HUES64 (cell line): Measurements from ENCODE around the gene IGFBP5.

ENCODE experiments used
- H3K27ac ChIP-seq: 2 replicates; pipeline ENCODE4 v1.7.0; 2013; ENCODE audit warnings: low read depth, low read length, inconsistent platforms
- H3K27me3 ChIP-seq: 2 replicates; pipeline ENCODE4 v1.6.1; 2013; ENCODE audit warnings: mild to moderate bottlenecking, low read length; ENCODE audit not compliant: insufficient read depth
- H3K36me3 ChIP-seq: 2 replicates; pipeline ENCODE4 v1.6.1; 2013; ENCODE audit warnings: mild to moderate bottlenecking, low read length; ENCODE audit not compliant: insufficient read depth
- H3K4me1 ChIP-seq: 2 replicates; pipeline ENCODE4 v1.6.1; 2013; ENCODE audit warnings: mild to moderate bottlenecking, low read length, moderate library complexity; ENCODE audit not compliant: insufficient read depth
- H3K4me3 ChIP-seq: 2 replicates; pipeline ENCODE4 v1.5.1; 2013; ENCODE audit warnings: mild to moderate bottlenecking, low read length, moderate library complexity
- H3K9ac ChIP-seq: 2 replicates; pipeline ENCODE4 v1.6.1; 2013; ENCODE audit warnings: mild to moderate bottlenecking, low read depth, low read length
- H3K9me3 ChIP-seq: 2 replicates; pipeline ENCODE4 v1.6.1; 2013; ENCODE audit warnings: low read depth, low read length; ENCODE audit not compliant: insufficient read depth
- WGBS: fragments of 150-250, 120-280 bp; methylation state at CpG from one replicate; pipeline ENCODE4 v1.1.7; 2013; ENCODE audit warnings: missing lambda C conversion rate; 5-methylcytosine and 5-hydroxymethylcytosine counted together

IGFBP5 gene

GRCh38 chr2:216714376-216714775, 19.0 kb upstream of the IGFBP5 start:
- H3K9me3 ChIP-seq: 0 out of 2 replicates have a peak, but pooled peaks cover 3% of the 10 kb centered on the region
- H3K27me3 ChIP-seq: no peaks in the 10 kb centered on the region
- WGBS: 72% methylated on average over 3 of the region's 3 CpGs
- no peaks in the 10 kb centered on the region for H3K36me3 ChIP-seq
- peaks cover 6% of the 10 kb centered on the region; the same call in 1 of the 2 replicates for H3K4me1 ChIP-seq
- no peak overlapping the region for H3K9ac ChIP-seq
- no peak overlapping the region for H3K4me3 ChIP-seq
- H3K27ac ChIP-seq: no peak overlapping the region

GRCh38 chr2:216713691-216714336, 18.5 kb upstream of the IGFBP5 start:
- H3K27me3 ChIP-seq: no peaks in the 10 kb centered on the region
- H3K9me3 ChIP-seq: 0 out of 2 replicates have a peak, but pooled peaks cover 8% of the 10 kb centered on the region
- H3K4me3 ChIP-seq: no peak overlapping the region
- no peaks in the 10 kb centered on the region for H3K36me3 ChIP-seq
- no peak overlapping the region for H3K9ac ChIP-seq
- H3K4me1 ChIP-seq: peaks cover 6% of the 10 kb centered on the region; the same call in 1 of the 2 replicates
- no peak overlapping the region for H3K27ac ChIP-seq
- WGBS: 91% methylated on average over 8 of the region's 8 CpGs

- Histone ChIP-seq H3K27me3 (no peaks in the 10 kb centered on the region), H3K27ac (no peak overlapping the region), H3K4me1 (no peaks in the 10 kb centered on the region), H3K36me3 (no peaks in the 10 kb centered on the region), H3K9me3 (0 out of 2 replicates have a peak, but pooled peaks cover 8% of the 10 kb centered on the region), H3K9ac (no peak overlapping the region), H3K4me3 (no peak overlapping the region)
- 96% methylated on average over 8 of the region's 8 CpGs for WGBS
Measured at GRCh38 chr2:216711348-216711747, 16.0 kb upstream of the IGFBP5 start.

- 0 out of 2 replicates have a peak, but pooled peaks cover 8% of the 10 kb centered on the region for H3K9me3 ChIP-seq
- no peaks in the 10 kb centered on the region for H3K27me3 ChIP-seq
- no peak overlapping the region for H3K4me3 ChIP-seq
- H3K27ac ChIP-seq: no peak overlapping the region
- no peaks in the 10 kb centered on the region for H3K36me3 ChIP-seq
- WGBS: 92% methylated on average over 9 of the region's 11 CpGs
- no peaks in the 10 kb centered on the region for H3K4me1 ChIP-seq
- no peak overlapping the region for H3K9ac ChIP-seq
Measured at GRCh38 chr2:216710551-216711301, 15.4 kb upstream of the IGFBP5 start.

GRCh38 chr2:216702756-216703155, 7.4 kb upstream of the IGFBP5 start:
- Histone ChIP-seq H3K9me3 (no peaks in the 10 kb centered on the region), H3K36me3 (no peaks in the 10 kb centered on the region), H3K4me1 (no peaks in the 10 kb centered on the region), H3K27ac (no peak overlapping the region), H3K9ac (no peak overlapping the region), H3K27me3 (no peaks in the 10 kb centered on the region), H3K4me3 (no peak overlapping the region)
- 92% methylated on average over 1 of the region's 1 CpG for WGBS

- H3K27me3 ChIP-seq: no peaks in the 10 kb centered on the region
- WGBS: 92% methylated on average over 4 of the region's 7 CpGs
- no peak overlapping the region for H3K27ac ChIP-seq
Measured at GRCh38 chr2:216701544-216701943, 6.2 kb upstream of the IGFBP5 start.

GRCh38 chr2:216700781-216701180, 5.4 kb upstream of the IGFBP5 start:
- Histone ChIP-seq H3K36me3 (no peaks in the 10 kb centered on the region), H3K4me3 (no peak overlapping the region), H3K4me1 (peaks cover 9% of the 10 kb centered on the region; the same call in 1 of the 2 replicates), H3K27ac (no peak overlapping the region), H3K27me3 (no peaks in the 10 kb centered on the region), H3K9ac (no peak overlapping the region), H3K9me3 (no peaks in the 10 kb centered on the region)
- WGBS: 81% methylated on average over 5 of the region's 5 CpGs

More at GRCh38 chr2:216701544-216701943, 6.2 kb upstream of the IGFBP5 start:
- Histone ChIP-seq H3K4me1 (peaks cover 1% of the 10 kb centered on the region; the same call in 1 of the 2 replicates), H3K36me3 (no peaks in the 10 kb centered on the region), H3K4me3 (no peak overlapping the region), H3K9me3 (no peaks in the 10 kb centered on the region), H3K9ac (no peak overlapping the region)

GRCh38 chr2:216700088-216700567, 4.8 kb upstream of the IGFBP5 start:
- H3K4me3 ChIP-seq: no peak overlapping the region
- H3K36me3 ChIP-seq: no peaks in the 10 kb centered on the region
- H3K9ac ChIP-seq: no peak overlapping the region
- peaks cover 3% of the 10 kb centered on the region; the same call in 1 of the 2 replicates for H3K27me3 ChIP-seq
- WGBS: 93% methylated on average over 7 of the region's 7 CpGs
- H3K27ac ChIP-seq: no peak overlapping the region
- peaks cover 10% of the 10 kb centered on the region; the same call in 1 of the 2 replicates for H3K4me1 ChIP-seq
- H3K9me3 ChIP-seq: no peaks in the 10 kb centered on the region

GRCh38 chr2:216698895-216699294, 3.5 kb upstream of the IGFBP5 start:
- Histone ChIP-seq H3K9me3 (no peaks in the 10 kb centered on the region), H3K36me3 (no peaks in the 10 kb centered on the region), H3K4me1 (peaks cover 10% of the 10 kb centered on the region; the same call in 1 of the 2 replicates), H3K9ac (no peak overlapping the region), H3K27ac (no peak overlapping the region), H3K4me3 (no peak overlapping the region), H3K27me3 (peaks cover 15% of the 10 kb centered on the region)
- 38% methylated on average over 5 of the region's 5 CpGs for WGBS

- no peaks in the 10 kb centered on the region for H3K9me3 ChIP-seq
- H3K4me1 ChIP-seq: peaks cover 10% of the 10 kb centered on the region; the same call in 1 of the 2 replicates
- H3K4me3 ChIP-seq: no peak overlapping the region
- no peak overlapping the region for H3K27ac ChIP-seq
- H3K27me3 ChIP-seq: peaks cover 18% of the 10 kb centered on the region
- H3K36me3 ChIP-seq: no peaks in the 10 kb centered on the region
- H3K9ac ChIP-seq: no peak overlapping the region
- WGBS: 89% methylated on average over 6 of the region's 6 CpGs
Measured at GRCh38 chr2:216698293-216698692, 2.9 kb upstream of the IGFBP5 start.
